GM21619 (cell line): ENCODE measurements around the gene FIGNL2.

Experiments
- ATAC-seq: cut with Tn5 transposase; IDR thresholded peaks from one replicate; pipeline ENCODE4 v1.9.1; 2021; ENCODE audit not compliant: unreplicated experiment

The FIGNL2 gene

GRCh38 chr12:51874000-51874399, 25.5 kb upstream of the FIGNL2 start:
- ATAC-seq: no peak

- no peak for ATAC-seq
These were observed 24.9 kb upstream of the FIGNL2 start for GRCh38 chr12:51873251-51873994.

- no peak for ATAC-seq
These were observed 24.1 kb upstream of the FIGNL2 start for GRCh38 chr12:51872689-51872981.

GRCh38 chr12:51871918-51872688, 23.6 kb upstream of the FIGNL2 start:
- no peak for ATAC-seq

GRCh38 chr12:51871126-51871525, 22.6 kb upstream of the FIGNL2 start:
- ATAC-seq: no peak

- ATAC-seq: no peak
These were observed 22.0 kb upstream of the FIGNL2 start for GRCh38 chr12:51870504-51870903.

- no peak for ATAC-seq
These were observed 21.4 kb upstream of the FIGNL2 start for GRCh38 chr12:51869931-51870330.

GRCh38 chr12:51869496-51869865, 21.0 kb upstream of the FIGNL2 start:
- ATAC-seq: no peak

- no peak for ATAC-seq
These were observed 20.4 kb upstream of the FIGNL2 start for GRCh38 chr12:51868821-51869495.

GRCh38 chr12:51867796-51868428, 19.4 kb upstream of the FIGNL2 start:
- ATAC-seq: no peak

- no peak for ATAC-seq
These were observed 18.9 kb upstream of the FIGNL2 start for GRCh38 chr12:51867371-51867770.

- no peak for ATAC-seq
These were observed 18.2 kb upstream of the FIGNL2 start for GRCh38 chr12:51866762-51867161.

- no peak for ATAC-seq
These were observed 17.8 kb upstream of the FIGNL2 start for GRCh38 chr12:51866324-51866723.

GRCh38 chr12:51865757-51866270, 17.3 kb upstream of the FIGNL2 start:
- ATAC-seq: no peak

- ATAC-seq: no peak
These were observed 16.5 kb upstream of the FIGNL2 start for GRCh38 chr12:51864833-51865670.

GRCh38 chr12:51863933-51864832, 15.7 kb upstream of the FIGNL2 start:
- ATAC-seq: no peak

- ATAC-seq: no peak
These were observed 14.9 kb upstream of the FIGNL2 start for GRCh38 chr12:51863363-51863932.

GRCh38 chr12:51862947-51863346, 14.4 kb upstream of the FIGNL2 start:
- ATAC-seq: no peak

- no peak for ATAC-seq
These were observed 12.5 kb upstream of the FIGNL2 start for GRCh38 chr12:51860986-51861385.
